Astrocyte of the spinal cord (primary cell): ENCODE data around the gene IQGAP2.

Source experiments
- DNase-seq: peaks from one replicate; pipeline ENCODE4 v3.0.0; 2011; ENCODE audit warnings: low read depth, low spot score
- H3K4me3 ChIP-seq: 2 replicates; pipeline ENCODE4 v1.5.1; 2011; ENCODE audit warnings: low read depth, mild to moderate bottlenecking, low read length, moderate library complexity
- CTCF ChIP-seq: IDR thresholded peaks from 2 replicates; pipeline ENCODE4 v1.5.1; 2012; ENCODE audit warnings: low read depth, mild to moderate bottlenecking, low read length, inconsistent platforms
- in situ Hi-C: cut with HindIII; loops from 2 replicates; pipeline ENCODE4 v1.10.0; 2017; ENCODE audit warnings: low sequenced_read_pairs

IQGAP2 gene

DNA sequence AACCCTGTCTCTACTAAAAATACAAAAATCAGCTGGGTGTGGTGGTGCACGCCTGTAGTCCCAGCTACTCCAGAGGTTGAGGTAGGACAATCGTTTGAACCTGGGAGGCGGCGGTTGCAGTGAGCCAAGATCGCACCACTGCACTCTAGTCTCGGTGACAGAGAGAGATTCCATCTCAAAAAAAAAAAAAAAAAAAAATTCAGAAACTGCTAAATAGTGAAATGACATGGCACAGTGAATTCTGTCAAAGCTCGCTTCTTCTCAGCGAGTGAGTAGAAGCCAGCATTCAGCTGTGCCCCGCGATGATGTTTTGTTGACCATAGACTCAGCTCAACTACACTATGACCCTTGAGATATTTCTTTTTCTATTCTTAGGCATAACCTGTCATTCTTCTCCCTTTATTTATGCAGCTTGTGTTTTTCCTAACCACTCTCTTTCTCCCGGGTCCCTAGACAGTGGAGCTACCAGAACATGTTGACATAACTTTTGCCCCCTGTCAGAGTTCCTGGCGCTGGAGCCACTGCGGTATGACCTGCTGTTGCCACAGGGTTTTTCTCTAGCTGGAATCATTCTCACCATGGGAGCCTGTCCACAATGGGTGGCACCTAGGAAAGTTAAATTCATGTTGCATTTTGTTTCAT lies 13.5 kb upstream of the IQGAP2 start:
- H3K4me3 ChIP-seq, result no peak overlapping the region
- in situ Hi-C loops, result no loop called here
- peak; percentile 24 for DNase-seq
- TF ChIP-seq CTCF, result no peak

- DNase-seq, result no peak
- in situ Hi-C loops, result no loop called here
- H3K4me3 ChIP-seq, result no peak overlapping the region
- no peak for TF ChIP-seq CTCF
These were observed 12.1 kb upstream of the IQGAP2 start for GRCh38 chr5:76391014-76391413.

- no peak overlapping the region for H3K4me3 ChIP-seq
- DNase-seq, result no peak
- in situ Hi-C loops, result no loop called here
- no peak for TF ChIP-seq CTCF
These were observed 9.9 kb upstream of the IQGAP2 start for GRCh38 chr5:76393035-76393680.

GRCh38 chr5:76397200-76397599 lies 5.9 kb upstream of the IQGAP2 start:
- DNase-seq, result no peak
- in situ Hi-C loops, result no loop called here
- H3K4me3 ChIP-seq, result no peak overlapping the region
- TF ChIP-seq CTCF, result no peak

GRCh38 chr5:76399268-76399667 lies 3.8 kb upstream of the IQGAP2 start:
- in situ Hi-C loops, result no loop called here
- no peak for TF ChIP-seq CTCF
- no peak for DNase-seq
- no peak overlapping the region for H3K4me3 ChIP-seq

GRCh38 chr5:76400466-76400865 lies 2.6 kb upstream of the IQGAP2 start:
- no peak for DNase-seq
- in situ Hi-C loops, result no loop called here
- TF ChIP-seq CTCF, result no peak
- no peak overlapping the region for H3K4me3 ChIP-seq
